Measurements from ENCODE around the gene MEGF8.
"Not testable (repeated sequence)": the region's sequence is repeated elsewhere in the genome, so short reads cannot be mapped to it uniquely, and the experiment has no call there.

The MEGF8 gene

GRCh38 chr19:42333975-42334696, 8.7 kb downstream of the MEGF8 start:
- no peak for DNase-seq

DNA sequence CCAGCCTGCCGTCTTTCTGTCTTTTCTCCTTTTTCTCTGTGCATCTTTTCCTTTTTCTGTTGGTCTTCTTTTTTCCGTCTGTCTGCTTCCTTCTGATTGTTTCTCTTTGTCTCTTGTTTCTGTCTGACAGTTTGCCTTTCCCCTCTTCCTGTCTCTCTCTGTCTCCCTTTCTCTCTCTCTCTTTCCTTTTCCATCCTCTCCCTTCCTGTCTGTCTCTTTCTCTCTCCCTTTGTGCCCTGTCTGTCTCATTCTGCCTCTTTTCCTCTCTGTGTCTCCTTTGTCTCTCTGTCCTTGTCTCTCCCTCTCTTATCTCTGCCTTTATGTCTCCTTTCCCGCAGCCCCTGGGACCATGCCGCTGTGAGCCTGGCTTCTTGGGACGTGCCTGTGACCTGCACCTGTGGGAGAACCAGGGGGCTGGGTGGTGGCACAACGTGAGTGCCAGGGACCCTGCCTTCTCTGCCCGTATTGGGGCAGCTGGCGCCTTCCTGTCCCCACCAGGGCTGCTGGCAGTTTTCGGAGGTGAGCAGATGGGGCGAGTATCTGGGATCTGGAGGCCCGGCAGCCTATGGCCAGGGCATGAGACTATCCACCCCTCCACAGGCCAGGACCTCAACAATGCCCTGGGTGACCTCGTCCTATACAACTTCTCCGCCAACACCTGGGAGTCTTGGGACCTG, 9.4 kb downstream of the MEGF8 start:
- DNase-seq: no peak

GRCh38 chr19:42335374-42335936, 10.0 kb downstream of the MEGF8 start:
- no peak for DNase-seq

DNA sequence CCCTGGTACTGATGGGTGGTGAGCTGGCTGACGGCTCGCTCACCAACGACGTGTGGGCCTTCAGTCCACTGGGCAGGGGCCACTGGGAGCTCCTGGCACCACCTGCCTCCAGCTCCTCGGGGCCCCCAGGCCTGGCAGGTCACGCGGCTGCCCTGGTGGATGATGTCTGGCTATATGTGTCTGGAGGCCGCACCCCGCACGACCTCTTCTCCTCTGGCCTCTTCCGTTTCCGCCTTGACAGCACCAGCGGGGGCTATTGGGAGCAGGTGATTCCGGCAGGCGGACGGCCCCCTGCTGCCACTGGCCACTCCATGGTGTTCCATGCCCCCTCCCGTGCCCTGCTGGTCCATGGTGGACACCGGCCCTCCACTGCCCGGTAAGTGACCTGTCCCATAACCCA, 10.5 kb downstream of the MEGF8 start:
- no peak for DNase-seq

- not testable (repeated sequence) for DNase-seq
These were observed 13.9 kb downstream of the MEGF8 start for GRCh38 chr19:42339126-42339860.

DNA sequence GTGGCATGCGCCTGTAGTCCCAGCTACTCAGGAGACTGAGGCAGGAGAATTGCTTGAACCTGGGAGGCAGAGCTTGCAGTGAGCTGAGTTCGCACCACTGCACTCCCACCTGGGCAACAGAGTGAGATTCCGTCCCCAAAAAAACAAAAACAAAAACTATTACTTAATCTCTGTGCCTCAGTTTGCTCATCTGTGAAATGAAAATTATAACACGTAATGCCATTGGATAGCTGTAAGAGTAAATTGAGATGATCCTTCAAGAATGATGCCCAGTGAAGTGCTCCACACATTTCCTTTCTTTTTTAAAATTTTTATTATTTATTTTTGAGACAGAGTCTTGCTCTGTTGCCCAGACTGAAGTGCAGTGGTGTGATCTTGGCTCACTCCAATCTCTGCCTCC, 14.5 kb downstream of the MEGF8 start:
- DNase-seq: not testable (repeated sequence)

- DNase-seq: no peak
These were observed 18.1 kb downstream of the MEGF8 start for GRCh38 chr19:42343344-42344110.

GRCh38 chr19:42344336-42344893, 19.0 kb downstream of the MEGF8 start:
- DNase-seq: no peak

- DNase-seq: no peak
These were observed 19.9 kb downstream of the MEGF8 start for GRCh38 chr19:42345191-42345812.

GRCh38 chr19:42348211-42348610, 22.8 kb downstream of the MEGF8 start:
- DNase-seq: no peak

DNA sequence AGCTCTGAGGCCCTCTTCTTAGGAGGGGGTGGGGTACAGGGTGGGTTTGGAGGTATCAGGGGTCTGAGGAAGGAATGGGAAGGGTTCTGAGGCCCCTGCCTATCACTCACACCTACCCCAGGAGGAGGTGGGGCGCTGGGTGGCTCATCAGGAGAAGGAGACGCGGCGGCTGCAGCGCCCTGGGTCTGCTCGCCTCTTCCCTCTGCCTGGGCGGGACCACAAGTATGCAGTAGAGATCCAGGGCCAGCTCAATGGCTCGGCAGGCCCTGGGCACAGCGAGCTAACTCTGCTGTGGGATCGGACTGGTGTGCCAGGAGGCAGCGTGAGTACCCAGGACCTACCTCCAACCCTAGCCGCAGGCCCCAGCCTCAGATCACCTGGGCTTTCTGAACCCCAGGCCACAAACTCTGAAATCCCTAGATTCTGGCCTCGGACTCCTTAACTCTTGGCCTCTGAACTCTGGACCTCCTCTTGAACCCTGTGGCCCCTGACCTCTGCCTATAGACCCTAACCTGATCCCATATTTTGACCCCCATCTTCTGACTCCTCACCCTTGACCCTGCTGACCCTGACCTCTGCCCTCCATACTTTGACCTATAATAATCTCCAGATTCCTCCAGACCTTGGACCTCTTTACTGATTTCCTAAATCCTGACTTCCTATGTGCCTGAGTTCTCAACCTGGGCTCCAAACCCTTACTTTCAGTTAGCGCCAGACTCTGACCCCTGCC, 24.1 kb downstream of the MEGF8 start:
- no peak for DNase-seq

GRCh38 chr19:42350417-42350816, 25.0 kb downstream of the MEGF8 start:
- no peak for DNase-seq

GRCh38 chr19:42351079-42351735, 25.8 kb downstream of the MEGF8 start:
- DNase-seq: no peak

DNA sequence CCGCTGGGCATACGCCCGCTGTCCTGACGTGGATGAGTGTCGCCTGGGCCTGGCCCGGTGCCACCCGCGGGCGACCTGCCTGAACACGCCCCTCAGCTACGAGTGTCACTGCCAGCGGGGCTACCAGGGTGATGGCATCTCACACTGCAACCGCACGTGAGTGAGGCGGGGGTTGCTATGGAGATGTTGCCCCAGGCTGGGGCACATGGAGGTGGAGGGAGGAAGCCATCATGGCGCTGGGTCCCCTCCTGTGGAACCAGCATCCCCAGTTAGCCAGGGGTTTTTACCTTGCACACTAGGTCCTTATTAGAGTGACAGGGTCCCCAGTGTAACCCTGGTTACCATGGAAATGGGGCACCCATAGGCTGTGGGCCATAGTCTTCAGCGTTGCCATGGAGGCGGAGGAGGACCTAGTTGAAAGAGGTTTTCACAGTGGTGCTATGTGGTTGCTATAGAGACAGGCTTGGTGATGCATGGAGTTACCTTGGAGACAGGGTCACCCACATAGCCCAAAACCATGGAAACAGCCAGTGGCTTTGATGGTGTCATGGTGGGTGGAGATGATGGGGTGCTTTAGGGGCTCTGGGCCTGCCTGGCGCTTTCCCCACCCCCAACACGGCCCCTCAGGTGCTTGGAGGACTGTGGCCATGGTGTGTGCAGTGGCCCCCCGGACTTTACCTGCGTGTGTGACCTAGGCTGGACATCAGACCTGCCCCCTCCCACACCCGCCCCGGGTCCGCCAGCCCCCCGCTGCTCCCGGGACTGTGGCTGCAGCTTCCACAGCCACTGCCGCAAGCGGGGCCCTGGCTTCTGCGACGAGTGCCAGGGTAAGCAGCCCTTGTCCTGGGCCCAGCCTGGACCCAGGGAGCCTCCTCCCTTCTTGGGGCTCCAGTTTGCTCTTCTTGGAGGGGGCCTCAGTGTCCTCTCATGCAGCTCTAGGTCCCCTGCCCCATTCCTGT, 27.1 kb downstream of the MEGF8 start:
- DNase-seq: no peak

GRCh38 chr19:42353341-42354015, 28.0 kb downstream of the MEGF8 start:
- no peak for DNase-seq

DNA sequence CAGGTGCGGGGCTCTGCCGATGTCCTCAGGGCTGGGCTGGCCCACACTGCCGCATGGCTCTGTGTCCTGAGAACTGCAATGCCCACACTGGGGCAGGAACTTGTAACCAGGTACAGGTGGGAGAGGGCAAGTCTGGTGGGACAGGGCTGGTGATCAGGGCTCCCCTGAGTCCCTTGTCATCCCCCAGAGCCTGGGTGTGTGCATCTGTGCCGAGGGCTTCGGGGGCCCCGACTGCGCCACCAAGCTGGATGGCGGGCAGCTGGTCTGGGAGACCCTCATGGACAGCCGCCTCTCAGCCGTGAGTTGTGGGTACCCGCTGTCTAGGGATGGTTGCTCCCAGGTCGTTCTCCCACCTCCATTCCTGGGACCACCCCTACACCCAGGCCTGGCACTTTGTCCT, 30.5 kb downstream of the MEGF8 start:
- no peak for DNase-seq

GRCh38 chr19:42356686-42357085, 31.3 kb downstream of the MEGF8 start:
- DNase-seq: no peak

- DNase-seq: no peak
These were observed 31.9 kb downstream of the MEGF8 start for GRCh38 chr19:42357290-42357689.
